BLaER1 treated with 17β-estradiol and CSF1 and Interleukin-3, amounts not matched to agents 10 nM and 100 nM (cell line): ENCODE measurements around the gene NDN.

ENCODE experiments used
- H3K27ac ChIP-seq, 11 experiments: shearing (Covaris generic); formaldehyde crosslinking; 2 replicates each; pipeline ENCODE4 v1.8.1; 2022
- H3K27me3 ChIP-seq, 11 experiments: shearing (Covaris generic); formaldehyde crosslinking; 2 replicates each; pipeline ENCODE4 v1.8.1; 2022
- H3K36me3 ChIP-seq, 11 experiments: shearing (Covaris generic); formaldehyde crosslinking; 2 replicates each; pipeline ENCODE4 v1.8.1; 2022
- H3K4me1 ChIP-seq, 10 experiments: shearing (Covaris generic); formaldehyde crosslinking; 2 replicates each; pipeline ENCODE4 v1.8.1; 2022
- H3K4me2 ChIP-seq, 11 experiments: shearing (Covaris generic); formaldehyde crosslinking; 2 replicates each; pipeline ENCODE4 v1.8.1; 2022
- H3K4me3 ChIP-seq, 10 experiments: shearing (Covaris generic); formaldehyde crosslinking; 2 replicates each; pipeline ENCODE4 v1.8.1; 2022
- H3K9ac ChIP-seq, 11 experiments: shearing (Covaris generic); formaldehyde crosslinking; 2 replicates each; pipeline ENCODE4 v1.8.1; 2022
- H3K9me3 ChIP-seq, 11 experiments: shearing (Covaris generic); formaldehyde crosslinking; replicated peaks in 1 of 11; 2 replicates each; pipeline ENCODE4 v1.8.1; 2022
- H4K20me1 ChIP-seq, 11 experiments: shearing (Covaris generic); formaldehyde crosslinking; 2 replicates each; pipeline ENCODE4 v1.8.1; 2022
- Cebpa-rat ChIP-seq, 11 experiments: shearing (Covaris generic); IDR thresholded peaks; 2 replicates each; pipeline ENCODE4 v1.8.1; 2022

NDN gene

DNA sequence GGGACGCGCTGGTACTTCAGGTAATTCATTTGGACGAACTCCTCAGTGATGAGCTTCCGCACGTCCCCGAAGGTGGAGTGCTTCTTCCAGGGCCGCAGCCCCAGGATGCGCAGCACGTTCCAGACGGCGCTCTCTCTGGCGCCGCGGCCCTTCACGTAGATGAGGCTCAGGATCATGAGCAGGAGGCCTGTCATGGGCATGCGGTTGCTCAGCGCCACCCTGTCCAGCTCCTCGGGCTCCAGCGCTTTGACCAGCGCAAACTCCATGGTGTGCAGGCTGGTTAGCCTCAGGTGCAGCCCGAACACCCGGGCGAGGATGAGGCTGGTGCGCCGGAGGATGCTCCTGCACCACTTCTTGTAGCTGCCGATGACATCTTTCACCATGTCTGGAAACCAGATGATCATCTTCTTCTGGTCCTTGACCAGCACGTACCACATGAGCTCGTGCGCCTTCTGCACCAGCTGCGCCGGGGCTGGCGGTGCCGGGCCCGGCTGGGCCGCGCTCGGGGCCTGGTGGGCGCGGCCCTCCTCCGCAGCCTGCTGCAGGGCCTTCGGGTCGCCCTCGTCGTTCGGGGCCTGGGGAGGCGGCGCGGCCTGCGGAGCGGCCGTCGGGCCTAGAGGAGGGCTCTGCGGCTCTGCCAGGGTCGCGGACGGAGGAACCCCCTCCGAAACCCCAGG lies 501 bp downstream of the NDN start:
- H3K4me2 ChIP-seq = no peak overlapping the region
- H3K4me3 ChIP-seq = no peak overlapping the region
- H3K27ac ChIP-seq = no peak overlapping the region
- no peaks in the 10 kb centered on the region for H3K27me3 ChIP-seq
- H3K36me3 ChIP-seq = no peaks in the 10 kb centered on the region
- H4K20me1 ChIP-seq = no peaks in the 10 kb centered on the region
- peaks cover 9 to 15% (median 11%) of the 10 kb centered on the region in 11 experiments; a peak in 19 of 22 replicates for H3K9me3 ChIP-seq
- TF ChIP-seq Cebpa-rat (IDR thresholded peaks at IDR 0.05) = no peak
- peaks cover 0 to 40% (median 0%) of the 10 kb centered on the region in 10 experiments; a peak in 4 of 20 replicates for H3K4me1 ChIP-seq
- H3K9ac ChIP-seq = no peak overlapping the region

DNA sequence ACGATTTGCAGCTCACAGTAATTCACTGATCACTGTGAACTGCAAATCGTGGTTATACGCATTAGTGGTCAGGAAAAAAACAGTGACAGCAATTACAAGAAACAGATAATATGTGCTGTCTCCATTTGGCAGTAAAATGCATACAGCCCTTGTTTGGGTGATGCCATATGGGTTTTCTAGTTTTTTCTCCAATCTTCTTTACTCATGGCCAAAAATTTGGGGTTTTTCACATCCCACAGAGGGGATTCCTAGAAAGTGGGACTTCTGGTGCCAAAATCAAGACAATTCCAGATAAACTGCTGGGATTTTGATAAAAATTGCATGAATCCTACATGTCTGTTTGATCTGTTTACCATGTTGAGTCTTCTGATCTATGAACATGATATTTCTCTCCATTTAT lies 15.6 kb downstream of the NDN start:
- no peak overlapping the region for H3K9ac ChIP-seq
- no peaks in the 10 kb centered on the region for H3K27me3 ChIP-seq
- no peak for TF ChIP-seq Cebpa-rat (IDR thresholded peaks at IDR 0.05)
- H3K27ac ChIP-seq = peak overlapping the region in 1 of 11 experiments; percentile 28; a peak in 1 of 22 replicates
- no peaks in the 10 kb centered on the region for H3K9me3 ChIP-seq
- peak overlapping the region in 7 of 11 experiments; percentile 1 to 56 (median 11); a peak in 7 of 22 replicates for H3K4me2 ChIP-seq
- H3K4me1 ChIP-seq = peaks cover 0 to 24% (median 4%) of the 10 kb centered on the region in 10 experiments; a peak in 7 of 20 replicates
- H3K4me3 ChIP-seq = no peak overlapping the region
- no peaks in the 10 kb centered on the region for H4K20me1 ChIP-seq
- no peaks in the 10 kb centered on the region for H3K36me3 ChIP-seq

DNA sequence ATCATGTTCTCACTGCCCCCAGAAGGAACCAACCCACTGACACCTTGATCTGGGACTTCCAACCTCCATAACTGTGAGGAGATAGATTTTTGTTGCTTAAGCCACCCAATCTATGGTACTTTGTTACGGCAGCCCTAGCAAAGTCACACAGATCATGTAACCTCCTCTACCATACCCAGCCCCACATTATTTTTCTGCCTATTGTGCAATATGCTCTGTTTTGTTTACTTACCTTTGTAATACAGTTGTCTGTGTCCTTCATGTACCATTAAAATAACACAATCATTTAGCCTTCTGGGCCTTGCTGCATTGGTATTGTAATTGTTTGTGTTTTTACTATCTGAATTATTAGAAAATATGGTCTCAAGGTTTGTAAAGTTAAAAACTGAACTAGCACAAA lies 16.1 kb downstream of the NDN start:
- peak overlapping the region in 5 of 11 experiments; percentile 1 to 56 (median 11); a peak in 7 of 22 replicates for H3K4me2 ChIP-seq
- no peak overlapping the region for H3K9ac ChIP-seq
- peak in 2 of 11 experiments; percentile 21 to 51; a peak in 2 of 22 replicates for TF ChIP-seq Cebpa-rat (IDR thresholded peaks at IDR 0.05)
- H4K20me1 ChIP-seq = no peaks in the 10 kb centered on the region
- no peak overlapping the region for H3K4me3 ChIP-seq
- peaks cover 0 to 24% (median 4%) of the 10 kb centered on the region in 10 experiments; a peak in 7 of 20 replicates for H3K4me1 ChIP-seq
- H3K36me3 ChIP-seq = no peaks in the 10 kb centered on the region
- no peaks in the 10 kb centered on the region for H3K27me3 ChIP-seq
- H3K9me3 ChIP-seq = no peaks in the 10 kb centered on the region
- H3K27ac ChIP-seq = peak overlapping the region in 1 of 11 experiments; percentile 17; a peak in 1 of 22 replicates

DNA sequence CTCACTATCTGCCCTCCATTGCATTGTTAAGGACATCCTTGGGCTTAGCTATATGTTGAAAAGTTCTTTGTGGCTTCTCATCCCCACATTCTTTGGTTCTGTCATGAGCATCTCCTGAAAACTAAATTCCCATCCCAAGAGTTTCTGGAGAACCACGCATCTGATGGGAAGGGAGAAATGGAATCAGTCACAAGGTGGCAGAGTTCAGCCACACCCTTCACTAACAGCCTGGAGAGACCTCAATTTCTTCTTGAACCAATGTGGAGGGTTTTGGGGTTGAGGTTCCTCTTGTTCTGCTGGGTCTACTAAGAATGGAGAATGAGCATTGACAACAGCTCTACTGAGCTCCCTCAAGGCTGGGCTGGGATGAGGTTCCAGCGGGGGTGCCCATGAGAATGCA lies 23.9 kb downstream of the NDN start:
- H3K9ac ChIP-seq = no peak overlapping the region
- H3K9me3 ChIP-seq = no peaks in the 10 kb centered on the region
- no peaks in the 10 kb centered on the region for H3K27me3 ChIP-seq
- no peak overlapping the region for H3K27ac ChIP-seq
- no peaks in the 10 kb centered on the region for H3K36me3 ChIP-seq
- H4K20me1 ChIP-seq = no peaks in the 10 kb centered on the region
- H3K4me1 ChIP-seq = no peaks in the 10 kb centered on the region
- no peak overlapping the region for H3K4me3 ChIP-seq
- no peak overlapping the region for H3K4me2 ChIP-seq
- TF ChIP-seq Cebpa-rat (IDR thresholded peaks at IDR 0.05) = no peak

DNA sequence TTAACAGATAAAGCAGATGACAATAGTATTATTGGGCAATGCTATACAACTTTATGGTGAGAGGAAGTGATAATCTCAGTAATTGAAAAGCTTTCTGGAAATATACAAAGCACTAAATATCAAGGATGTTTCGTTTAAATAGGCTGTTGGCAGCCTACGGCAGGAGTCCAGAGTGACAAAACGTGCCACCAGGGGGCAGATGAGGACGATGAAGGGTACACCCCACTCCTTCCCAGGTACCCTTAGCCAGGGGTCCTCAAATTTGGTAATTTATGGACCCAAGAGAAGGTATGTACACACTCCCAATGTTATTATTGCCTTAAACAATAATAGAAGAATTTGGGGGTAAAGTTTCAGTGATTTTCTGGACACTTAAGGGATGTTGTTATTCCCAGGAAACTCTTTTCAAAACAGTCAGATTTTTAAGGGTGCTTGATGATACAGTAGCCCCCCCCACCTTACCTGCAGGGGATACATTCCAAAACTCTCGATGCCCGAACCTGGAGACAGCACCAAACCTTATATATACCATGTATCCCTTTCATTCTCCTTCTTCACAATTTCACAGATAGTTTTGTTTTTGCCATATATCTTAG lies 38.1 kb downstream of the NDN start:
- H3K9me3 ChIP-seq = peaks cover 0 to 14% (median 0%) of the 10 kb centered on the region in 11 experiments; a peak in 7 of 22 replicates
- H3K4me3 ChIP-seq = no peak overlapping the region
- peaks cover 0 to 20% (median 12%) of the 10 kb centered on the region in 10 experiments; a peak in 13 of 20 replicates for H3K4me1 ChIP-seq
- H3K9ac ChIP-seq = no peak overlapping the region
- H3K27me3 ChIP-seq = 0 out of 22 replicates have a peak, but pooled peaks cover 0 to 7% (median 0%) of the 10 kb centered on the region in 11 experiments
- no peak overlapping the region for H3K27ac ChIP-seq
- TF ChIP-seq Cebpa-rat (IDR thresholded peaks at IDR 0.05) = no peak
- no peak overlapping the region for H3K4me2 ChIP-seq
- H3K36me3 ChIP-seq = no peaks in the 10 kb centered on the region
- no peaks in the 10 kb centered on the region for H4K20me1 ChIP-seq

DNA sequence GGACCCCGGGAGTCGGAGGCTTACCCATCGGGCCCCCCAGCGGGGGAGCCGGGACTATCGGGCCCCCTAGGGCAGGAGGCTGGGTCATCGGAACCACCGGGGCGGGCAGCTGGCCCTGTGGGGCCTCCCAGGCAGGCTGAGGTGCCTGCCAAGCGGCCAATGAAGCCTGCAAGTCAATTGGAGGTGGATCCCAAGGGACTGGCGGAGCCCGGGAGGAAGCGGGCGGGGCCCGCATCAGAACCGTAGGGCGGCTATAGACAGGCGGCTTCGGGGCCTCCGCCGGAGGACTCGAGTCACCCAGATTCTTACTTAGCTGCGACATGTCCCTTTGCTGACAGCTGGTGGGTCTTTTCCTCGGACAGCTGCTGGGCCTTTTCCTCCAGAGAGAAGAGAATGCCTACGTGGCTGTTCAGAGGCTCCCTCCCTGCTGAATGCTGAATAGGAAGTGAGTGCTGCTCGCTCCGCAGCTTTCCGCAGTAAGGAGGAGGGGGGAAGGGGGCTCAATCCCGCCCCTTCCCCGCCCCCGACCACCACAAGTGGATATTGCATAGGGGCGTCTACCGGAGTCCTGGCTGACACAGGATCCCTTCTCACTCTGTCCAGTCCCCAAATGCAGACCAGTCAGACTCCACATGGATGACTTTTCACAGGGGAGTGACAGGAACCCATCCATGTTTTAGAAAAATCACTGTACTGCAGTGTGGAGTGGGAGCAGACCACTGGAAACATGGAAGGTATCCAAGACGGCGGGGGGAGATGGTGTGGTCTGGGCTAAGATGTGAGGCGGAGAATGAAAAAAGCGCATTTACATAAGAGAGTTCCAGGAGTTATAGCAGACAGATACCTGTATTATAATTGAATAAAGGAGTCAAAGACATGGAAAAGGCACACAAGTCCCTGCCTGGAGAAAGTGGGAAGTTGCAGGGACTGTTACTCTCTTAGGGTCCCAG lies 39.4 kb downstream of the NDN start, which contains the start of gene MAGEL2:
Gene MAGEL2, minus strand, starts transcription at position 447 of the 950 bp plus-strand sequence. Its CDS starts 125 bp downstream, at position 322.
- Histone ChIP-seq H3K9me3 (peaks cover 0 to 14% (median 0%) of the 10 kb centered on the region in 11 experiments; a peak in 7 of 22 replicates), H3K27me3 (0 out of 22 replicates have a peak, but pooled peaks cover 0 to 7% (median 0%) of the 10 kb centered on the region in 11 experiments), H3K4me1 (peaks cover 0 to 20% (median 12%) of the 10 kb centered on the region in 10 experiments; a peak in 13 of 20 replicates), H4K20me1 (no peaks in the 10 kb centered on the region), H3K9ac (peak within 1 kb of the TSS; percentile 62 to 77 (median 71)), H3K4me3 (peak within 1 kb of the TSS; percentile 50 to 73 (median 64)), H3K4me2 (peak within 1 kb of the TSS; percentile 59 to 89 (median 70)), H3K27ac (peak within 1 kb of the TSS in 10 of 11 experiments; percentile 14 to 60 (median 46); a peak in 13 of 22 replicates), H3K36me3 (no peaks in the 10 kb centered on the region)
- TF ChIP-seq Cebpa-rat (IDR thresholded peaks at IDR 0.05) = no peak

DNA sequence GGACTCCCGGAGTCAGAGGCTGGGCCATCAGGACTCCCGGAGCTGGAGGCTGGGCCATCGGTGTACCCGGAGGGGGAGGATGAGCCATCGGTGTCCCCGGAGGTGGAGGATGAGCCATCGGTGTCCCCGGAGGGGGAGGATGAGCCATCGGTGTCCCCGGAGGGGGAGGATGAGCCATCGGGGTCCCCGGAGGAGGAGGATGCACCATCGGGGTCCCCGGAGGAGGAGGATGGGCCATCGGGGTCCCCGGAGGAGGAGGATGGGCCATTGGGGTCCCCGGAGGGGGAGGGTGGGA lies 40.2 kb downstream of the NDN start:
- Histone ChIP-seq H3K9ac (peak overlapping the region in 10 of 11 experiments; percentile 62 to 77 (median 72); a peak in 20 of 22 replicates), H3K27ac (peak overlapping the region in 6 of 11 experiments; percentile 39 to 60 (median 56); a peak in 4 of 22 replicates), H3K4me2 (peak overlapping the region; percentile 59 to 89 (median 70)), H3K36me3 (no peaks in the 10 kb centered on the region), H3K4me1 (peaks cover 0 to 20% (median 12%) of the 10 kb centered on the region in 10 experiments; a peak in 13 of 20 replicates), H3K27me3 (0 out of 22 replicates have a peak, but pooled peaks cover 0 to 7% (median 0%) of the 10 kb centered on the region in 11 experiments), H3K4me3 (peak overlapping the region; percentile 50 to 73 (median 64); a peak in 19 of 20 replicates), H3K9me3 (peaks cover 0 to 14% (median 0%) of the 10 kb centered on the region in 11 experiments; a peak in 7 of 22 replicates), H4K20me1 (no peaks in the 10 kb centered on the region)
- no peak for TF ChIP-seq Cebpa-rat (IDR thresholded peaks at IDR 0.05)
